ENCODE data around the gene C22orf23. TPM values are rescaled to one million over a fixed set of nuclear protein-coding genes. Genes with fewer than 3 reads are reported as not detected.

The C22orf23 gene
- 0.47 TPM for total RNA-seq (2021; ENCODE audit: unreplicated experiment)
- 1.7 and 2.5 TPM in 2 replicates for polyA plus RNA-seq (2012)
- Bru-seq, nascent RNA = percentile 22 among the genes with signal in this experiment
- BruChase-seq, experiment 1, labeled RNA remaining after a 6-hour chase = percentile 24 among the genes with signal in this experiment
- percentile 16 among the genes with signal in this experiment for BruChase-seq, experiment 2, labeled RNA remaining after a 2-hour chase
- long read RNA-seq, partial matches to known transcripts = 0 of 4 reads
- long read RNA-seq, other reads (novel, unspliced or antisense) = 4 of 4 reads

GRCh38 chr22:37953437-37954179 is at the start of gene C22orf23, which contains the start of gene POLR2F:
TSS of gene C22orf23 (minus strand) at chr22:37953601. CDS start at chr22:37953149, 452 bp downstream.
TSS of gene POLR2F (plus strand) at chr22:37953699. CDS start at chr22:37953788, 89 bp downstream.
- Histone ChIP-seq H3K4me2 (ENCODE audit: low read length) (peak within 1 kb of the TSS; percentile 99), H3K9me2 (ENCODE audit: insufficient read depth) (no peaks in the 10 kb centered on the region), H3K27ac (ENCODE audit: low read depth, low read length) (peak within 1 kb of the TSS; percentile 63), H4K20me1 (ENCODE audit: insufficient read depth) (no peaks in the 10 kb centered on the region), H3K36me3 (ENCODE audit: control insufficient read depth in 1 of 2, insufficient read depth in 2 of 2, low read length in 2 of 2) (peaks cover 14 to 19% of the 10 kb centered on the region in 2 experiments; a peak in 3 of 4 replicates), H3K79me2 (ENCODE audit: insufficient read depth, low read length) (peaks cover 46% of the 10 kb centered on the region), H3K27me3 (ENCODE audit: insufficient read depth, low read length) (no peaks in the 10 kb centered on the region), H3K4me1 (ENCODE audit: control insufficient read depth in 1 of 2, insufficient read depth in 2 of 2, low read length in 2 of 2) (peaks cover 7 to 17% of the 10 kb centered on the region in 2 experiments; a peak in 3 of 4 replicates), H3K9ac (ENCODE audit: low read length) (peak within 1 kb of the TSS; percentile 93), H3K9me3 (ENCODE audit: control insufficient read depth in 1 of 2, insufficient read depth in 1 of 2, low read depth in 1 of 2, low read length in 2 of 2) (no peaks in the 10 kb centered on the region), H3K4me3 (replicated peaks in 1 of 2; ENCODE audit: low read depth in 1 of 2, low read length in 2 of 2) (peak within 1 kb of the TSS; percentile 99), H2AFZ (ENCODE audit: low read depth, low read length, poor library complexity, severe bottlenecking) (no peak within 1 kb of the TSS)
- intact Hi-C loops (cut with micrococcal nuclease) = no loop called here
- peak; percentile 86 for DNase-seq (ENCODE audit: low read depth, low spot score)
- POLR2A ChIA-PET = interaction anchor here (1.0 to 1.3 kb wide), 4 partner anchors 10 to 146 kb away, joined by 3 to 8 read pairs (median 4); partner anchors contain the start of gene GCAT
- RAD21 ChIA-PET (ENCODE audit: low non-redundant PET in 1 of 2, low total read pairs in 2 of 2, uncharacterized antibody in 2 of 2, unreplicated experiment in 2 of 2) = interaction anchor here in 1 of 2 experiments (1.2 kb wide), 1 partner anchor 10 kb away, joined by 3 read pairs; no protein-coding TSS in a partner anchor
- ATAC-seq = peak; percentile 95
- CTCF ChIA-PET = interaction anchor here (0.7 to 2.0 kb wide), 4 partner anchors 12 to 99 kb away, joined by 3 to 13 read pairs (median 6); no protein-coding TSS in a partner anchor
- TSS peak; percentile 63 for BruUV-seq (replicated peaks)
- TF ChIP-seq RAD21 (IDR thresholded peaks at IDR 0.05; ENCODE audit: low read depth) (no peak), POLR2A (IDR thresholded peaks at IDR 0.05; ENCODE audit: borderline replicate concordance, extremely low read depth, insufficient read depth, insufficient read length) (peak; percentile 56), SIN3A (IDR thresholded peaks at IDR 0.05; ENCODE audit: low read depth) (peak; percentile 84), TCF7L2 (IDR thresholded peaks at IDR 0.05; ENCODE audit: borderline replicate concordance, extremely low read depth, insufficient read depth, insufficient read length) (no peak), ZNF274 (IDR thresholded peaks at IDR 0.05; ENCODE audit: low read depth, low read length) (no peak), POLR2AphosphoS5 (IDR thresholded peaks at IDR 0.05; ENCODE audit: low read depth, low read length) (peak; percentile 90), ELF1 (IDR thresholded peaks at IDR 0.05; ENCODE audit: borderline replicate concordance, low read depth) (peak; percentile 67; the same call in 1 of the 2 replicates), FOSL1 (IDR thresholded peaks at IDR 0.05; ENCODE audit: low read depth) (no peak)
